HL-60/S4 treated with retinoic acid at 250 ng/mL for 4 days and 3 days (cell line): ENCODE measurements around the gene OR7C2.
"Not testable (repeated sequence)": the region's sequence is repeated elsewhere in the genome, so short reads cannot be mapped to it uniquely, and the experiment has no call there.

Source experiments
- in situ Hi-C: fragments of 300-500 bp; cut with MboI; formaldehyde crosslinking; loops from 2 replicates; pipeline ENCODE4 v1.7.0; 2022; ENCODE audit warnings: low sequenced_read_pairs

The OR7C2 gene

GRCh38 chr19:14941189-14941588, at the start of gene OR7C2:
Gene OR7C2, plus strand, starts transcription at chr19:14941489. Its CDS starts 0 bp downstream, at chr19:14941489.
- in situ Hi-C loops: no loop called here

GRCh38 chr19:14901675-14902260, 39.5 kb upstream of the OR7C2 start:
- in situ Hi-C loops: no loop called here

- in situ Hi-C loops: no loop called here
Measured at GRCh38 chr19:14906711-14907110, 34.6 kb upstream of the OR7C2 start.

GRCh38 chr19:14915116-14915515, 26.2 kb upstream of the OR7C2 start:
- in situ Hi-C loops: no loop called here

- in situ Hi-C loops: no loop called here
Measured at GRCh38 chr19:14916848-14917247, 24.4 kb upstream of the OR7C2 start.

GRCh38 chr19:14933506-14933905, 7.8 kb upstream of the OR7C2 start:
- in situ Hi-C loops: no loop called here

- in situ Hi-C loops: no loop called here
Measured at GRCh38 chr19:14940266-14940665, 1.0 kb upstream of the OR7C2 start.

GRCh38 chr19:14943601-14944000, 2.3 kb downstream of the OR7C2 start:
- in situ Hi-C loops: no loop called here

GRCh38 chr19:14944456-14944855, 3.2 kb downstream of the OR7C2 start:
- in situ Hi-C loops: no loop called here

GRCh38 chr19:14949413-14949812, 8.1 kb downstream of the OR7C2 start:
- in situ Hi-C loops: not testable (repeated sequence)

GRCh38 chr19:14949876-14950275, 8.6 kb downstream of the OR7C2 start:
- in situ Hi-C loops: no loop called here

- in situ Hi-C loops: no loop called here
Measured at GRCh38 chr19:14950421-14950820, 9.1 kb downstream of the OR7C2 start.

- in situ Hi-C loops: no loop called here
Measured at GRCh38 chr19:14952767-14953166, 11.5 kb downstream of the OR7C2 start.

- in situ Hi-C loops: no loop called here
Measured at GRCh38 chr19:14954071-14954655, 12.9 kb downstream of the OR7C2 start.

- in situ Hi-C loops: no loop called here
Measured at GRCh38 chr19:14957464-14957863, 16.2 kb downstream of the OR7C2 start.

- in situ Hi-C loops: no loop called here
Measured at GRCh38 chr19:14959263-14959662, 18.0 kb downstream of the OR7C2 start.

GRCh38 chr19:14961956-14962685, 20.8 kb downstream of the OR7C2 start:
- in situ Hi-C loops: no loop called here

- in situ Hi-C loops: no loop called here
Measured at GRCh38 chr19:14968247-14968646, 27.0 kb downstream of the OR7C2 start.

- in situ Hi-C loops: no loop called here
Measured at GRCh38 chr19:14971474-14971873, 30.2 kb downstream of the OR7C2 start.

GRCh38 chr19:14972676-14973075, 31.4 kb downstream of the OR7C2 start:
- in situ Hi-C loops: no loop called here

- in situ Hi-C loops: no loop called here
Measured at GRCh38 chr19:14974488-14974887, 33.2 kb downstream of the OR7C2 start.

- in situ Hi-C loops: no loop called here
Measured at GRCh38 chr19:14977128-14977527, 35.8 kb downstream of the OR7C2 start.
